GM12878 (cell line): ENCODE data around the gene CMC4. TPM values are rescaled to one million over a fixed set of nuclear protein-coding genes. Genes with fewer than 3 reads are reported as not detected.

Experiments used
- ATAC-seq: fragments of 200-7000 bp; cut with Tn5 transposase; 3 replicates; pipeline ENCODE4 v1.9.1; 2020; ENCODE audit warnings: mild to moderate bottlenecking, moderate library complexity
- BruUV-seq: library from RNA; stranded (reverse); fragments of 400-500 nt; replicated peaks from 2 replicates; lab custom pipeline; 2021; lab: Mats Ljungman, UMichigan
- CTCF ChIA-PET: fragments of 300-600 bp; sonication (Branson Sonifier 250); formaldehyde crosslinking; extraction: SDS; loops from one replicate; lab custom pipeline; 2021; ENCODE audit warnings: inconsistent platforms; lab: Yijun Ruan, JAX
- POLR2A ChIA-PET: fragments of 350-600 bp; formaldehyde crosslinking; extraction: SDS; loops from one replicate; lab custom pipeline; 2021; ENCODE audit warnings: inconsistent platforms; lab: Charles Lee
- RAD21 ChIA-PET: fragments of 300-600 bp; sonication (Branson Sonifier 250); formaldehyde crosslinking; loops from one replicate; lab custom pipeline; 2023; ENCODE audit warnings: antibody characterized with exemption; ENCODE audit not compliant: unreplicated experiment; lab: Charles Lee
- SMC1A ChIA-PET: fragments of 300-600 bp; sonication (Branson Sonifier 250); formaldehyde crosslinking; loops from one replicate; lab custom pipeline; 2023; ENCODE audit not compliant: unreplicated experiment, uncharacterized antibody; lab: Charles Lee
- DNase-seq: peaks from one replicate; pipeline ENCODE4 v3.0.0-alpha.2; 2011; ENCODE audit warnings: low read depth, low spot score
- FAIRE-seq: peaks from 3 replicates; lab custom pipeline; 2011; peaks lifted over from hg19 to GRCh38; lab: Jason Lieb, UNC
- H2AFZ ChIP-seq: 2 replicates; pipeline ENCODE4 v1.6.0; 2011; ENCODE audit warnings: low read depth, low read length, control low read depth; ENCODE audit not compliant: control insufficient read depth
- H3K27ac ChIP-seq: 2 replicates; pipeline ENCODE4 v1.5.1; 2011; ENCODE audit warnings: control low read depth; ENCODE audit not compliant: control insufficient read depth, insufficient read depth
- H3K27me3 ChIP-seq, 2 experiments: replicated peaks in 1 of 2; 2 replicates each; pipeline versions ENCODE4 v1.6.0 to v1.6.1; 2011; ENCODE audit warnings: low read length in 1 of 2; ENCODE audit not compliant: control insufficient read depth in 2 of 2, insufficient read depth in 2 of 2
- H3K36me3 ChIP-seq, 2 experiments: 2 replicates each; pipeline ENCODE4 v1.5.1; 2011; ENCODE audit warnings: low read length in 1 of 2; ENCODE audit not compliant: control insufficient read depth in 2 of 2, insufficient read depth in 2 of 2
- H3K4me1 ChIP-seq: 2 replicates; pipeline ENCODE4 v1.6.1; 2011; ENCODE audit warnings: mild to moderate bottlenecking, low read length, moderate library complexity, mixed read lengths; ENCODE audit not compliant: control insufficient read depth, insufficient read depth
- H3K4me2 ChIP-seq: 2 replicates; pipeline ENCODE4 v1.6.0; 2011; ENCODE audit warnings: control low read depth; ENCODE audit not compliant: control insufficient read depth, insufficient read depth
- H3K4me3 ChIP-seq: fragments of 200-600 bp; sonication (generic); 2 replicates; pipeline ENCODE4 v1.5.1; 2016
- H3K79me2 ChIP-seq: 2 replicates; pipeline ENCODE4 v1.6.0; 2011; ENCODE audit warnings: low read length; ENCODE audit not compliant: control insufficient read depth, insufficient read depth
- H3K9ac ChIP-seq: 2 replicates; pipeline ENCODE4 v1.8.0; 2011; ENCODE audit warnings: low read length, control low read depth, mixed read lengths; ENCODE audit not compliant: control insufficient read depth, insufficient read depth
- H3K9me3 ChIP-seq: replicated peaks from 3 replicates; pipeline ENCODE4 v1.5.1; 2011; ENCODE audit warnings: mild to moderate bottlenecking, low read length; ENCODE audit not compliant: control insufficient read depth, insufficient read depth
- H4K20me1 ChIP-seq: 2 replicates; pipeline ENCODE4 v1.6.0; 2011; ENCODE audit not compliant: control insufficient read depth, insufficient read depth
- ESRRA ChIP-seq: IDR thresholded peaks from 2 replicates; pipeline ENCODE4 v1.6.1; 2012; ENCODE audit warnings: mild to moderate bottlenecking, low read length, improper control_type of control experiment
- NKRF ChIP-seq: fragments of 450-650 bp; conservative IDR thresholded peaks from 2 replicates; pipeline ENCODE4 v1.6.1; 2017; ENCODE audit warnings: mild to moderate bottlenecking, moderate library complexity
- NR2C1 ChIP-seq: fragments of 450-650 bp; IDR thresholded peaks from 2 replicates; pipeline ENCODE4 v1.6.1; 2017; ENCODE audit warnings: antibody characterized with exemption, mild to moderate bottlenecking, moderate library complexity
- POLR2A ChIP-seq: IDR thresholded peaks from 2 replicates; pipeline ENCODE4 v1.6.1; 2011; ENCODE audit warnings: low read depth, mild to moderate bottlenecking, low read length
- RCOR1 ChIP-seq: conservative IDR thresholded peaks from 2 replicates; pipeline ENCODE4 v1.6.1; 2012; ENCODE audit warnings: low read depth, low read length, improper control_type of control experiment
- SMC3 ChIP-seq: IDR thresholded peaks from 2 replicates; pipeline ENCODE4 v1.6.1; 2011; ENCODE audit warnings: low read length, improper control_type of control experiment, borderline replicate concordance
- STAT1 ChIP-seq: fragments of 450-650 bp; conservative IDR thresholded peaks from 2 replicates; pipeline ENCODE4 v1.6.1; 2014; ENCODE audit warnings: antibody characterized with exemption, mild to moderate bottlenecking
- SUZ12 ChIP-seq: fragments of 200-600 bp; sonication (generic); IDR thresholded peaks from one replicate; pipeline ENCODE4 v1.6.1; 2018; ENCODE audit warnings: antibody characterized with exemption, mild to moderate bottlenecking; ENCODE audit not compliant: unreplicated experiment
- TARDBP ChIP-seq: IDR thresholded peaks from 2 replicates; pipeline ENCODE4 v1.6.1; 2016; ENCODE audit warnings: borderline replicate concordance
- ZNF384 ChIP-seq: IDR thresholded peaks from 2 replicates; pipeline ENCODE4 v1.6.1; 2012; ENCODE audit warnings: low read depth, mild to moderate bottlenecking, low read length, improper control_type of control experiment, borderline replicate concordance
- WGBS: methylation state at CpG from one replicate; pipeline ENCODE4 v1.1.6; 2016; ENCODE audit warnings: low lambda C conversion rate; ENCODE audit not compliant: insufficient replicate concordance, insufficient coverage; ENCODE audit errors: missing lambda C conversion rate; 5-methylcytosine and 5-hydroxymethylcytosine counted together
- in situ Hi-C: fragments of 300-500 bp; cut with MboI; formaldehyde crosslinking; loops from 9 replicates; pipeline ENCODE4 v1.14.3; 2018; ENCODE audit warnings: mixed read lengths
- intact Hi-C: fragments of 100-400 bp; cut with micrococcal nuclease; formaldehyde crosslinking; loops from one replicate; pipeline ENCODE4 v1.14.2; 2022; ENCODE audit not compliant: unreplicated experiment
- polyA plus RNA-seq, 11 experiments: library from polyadenylated mRNA; depleted of rRNA in 4 of 11; unstranded in 6 of 11; stranded (reverse) in 5 of 11; fragments of >200 nt; fragmentation: Nextera tagmentation in 4 of 11; fragmentation: Illumina TruSeq in 1 of 11; extraction: Ambion mirVana in 4 of 11; extraction: Trizol in 1 of 11; gene quantifications; 1 replicate in 1 of 11; 2 replicates in 10 of 11; pipeline versions ENCODE4 v1.2.1 to v1.2.3, GENCODE V29; 2011 to 2016; ENCODE audit warnings: inconsistent platforms in 2 of 11, missing spikeins in 2 of 11, low read depth in 1 of 11
- total RNA-seq, 4 experiments: library from RNA; depleted of rRNA in 3 of 4; stranded (reverse); fragments of >200 nt in 3 of 4; fragmentation: Illumina TruSeq in 1 of 4; extraction: Trizol in 1 of 4; gene quantifications; 2 replicates each; pipeline versions ENCODE4 v1.2.1 to v1.2.3, GENCODE V29; 2013 to 2021
- TF ChIP-seq, protein P1 (sequence below): fragments of 450-650 bp; IDR thresholded peaks from 2 replicates; pipeline ENCODE4 v1.6.1; 2018; ENCODE audit warnings: borderline replicate concordance, mild to moderate bottlenecking; ENCODE audit not compliant: partially characterized antibody

CMC4 gene
- total and polyA plus RNA-seq, 10 of the 15 experiments (the other 5 are each of a cell fraction or from before 2014, with no cell fraction given) = 5.8 to 36.4 (median 21.0) TPM

- ChIA-PET RAD21 (interaction anchor here (2.2 to 3.4 kb wide), 3 partner anchors 67 to 137 kb away, joined by 17 to 29 read pairs (median 21); no protein-coding TSS in a partner anchor), POLR2A (no interaction called here), SMC1A (interaction anchor here (1.2 to 5.2 kb wide), 4 partner anchors 8 to 138 kb away, joined by 3 to 145 read pairs (median 4); no protein-coding TSS in a partner anchor), CTCF (interaction anchor here (1.0 to 6.4 kb wide), 7 partner anchors 8 to 138 kb away, joined by 3 to 181 read pairs (median 6); no protein-coding TSS in a partner anchor)
- TF ChIP-seq NR2C1 (no peak), RCOR1 (no peak), SUZ12 (no peak), POLR2A (no peak), NKRF (no peak), ZNF384 (no peak), TARDBP (no peak), SMC3 (no peak), STAT1 (no peak), ESRRA (no peak)
- TF ChIP-seq, protein P1, sequence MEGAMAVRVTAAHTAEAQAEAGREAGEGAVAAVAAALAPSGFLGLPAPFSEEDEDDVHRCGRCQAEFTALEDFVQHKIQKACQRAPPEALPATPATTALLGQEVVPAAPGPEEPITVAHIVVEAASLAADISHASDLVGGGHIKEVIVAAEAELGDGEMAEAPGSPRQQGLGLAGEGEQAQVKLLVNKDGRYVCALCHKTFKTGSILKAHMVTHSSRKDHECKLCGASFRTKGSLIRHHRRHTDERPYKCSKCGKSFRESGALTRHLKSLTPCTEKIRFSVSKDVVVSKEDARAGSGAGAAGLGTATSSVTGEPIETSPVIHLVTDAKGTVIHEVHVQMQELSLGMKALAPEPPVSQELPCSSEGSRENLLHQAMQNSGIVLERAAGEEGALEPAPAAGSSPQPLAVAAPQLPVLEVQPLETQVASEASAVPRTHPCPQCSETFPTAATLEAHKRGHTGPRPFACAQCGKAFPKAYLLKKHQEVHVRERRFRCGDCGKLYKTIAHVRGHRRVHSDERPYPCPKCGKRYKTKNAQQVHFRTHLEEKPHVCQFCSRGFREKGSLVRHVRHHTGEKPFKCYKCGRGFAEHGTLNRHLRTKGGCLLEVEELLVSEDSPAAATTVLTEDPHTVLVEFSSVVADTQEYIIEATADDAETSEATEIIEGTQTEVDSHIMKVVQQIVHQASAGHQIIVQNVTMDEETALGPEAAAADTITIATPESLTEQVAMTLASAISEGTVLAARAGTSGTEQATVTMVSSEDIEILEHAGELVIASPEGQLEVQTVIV = no peak
- Histone ChIP-seq H3K4me2 (no peak overlapping the region), H3K4me1 (no peaks in the 10 kb centered on the region; the same call in 1 of the 2 replicates), H3K79me2 (no peaks in the 10 kb centered on the region), H3K27ac (no peak overlapping the region), H3K9me3 (no peaks in the 10 kb centered on the region), H4K20me1 (no peaks in the 10 kb centered on the region), H3K36me3 (no peaks in the 10 kb centered on the region; a peak in 2 of 4 replicates), H2AFZ (no peak overlapping the region), H3K9ac (no peak overlapping the region), H3K27me3 (no peaks in the 10 kb centered on the region), H3K4me3 (no peak overlapping the region)
- intact Hi-C loops = loop anchor here (5.0 kb wide), 1 partner anchor 138 kb away; no protein-coding TSS in a partner anchor
- WGBS = 68% methylated on average over 3 of the region's 3 CpGs
- no TSS peak for BruUV-seq
- ATAC-seq (no peak), FAIRE-seq (no peak), DNase-seq (no peak)
- in situ Hi-C loops = loop anchor here (5.0 kb wide), 1 partner anchor 73 kb away; no protein-coding TSS in a partner anchor
Measured at GRCh38 chrX:155055494-155055893, 15.4 kb downstream of the CMC4 start.
